ENCODE results near the gene FKBP8.

FKBP8 gene

DNA sequence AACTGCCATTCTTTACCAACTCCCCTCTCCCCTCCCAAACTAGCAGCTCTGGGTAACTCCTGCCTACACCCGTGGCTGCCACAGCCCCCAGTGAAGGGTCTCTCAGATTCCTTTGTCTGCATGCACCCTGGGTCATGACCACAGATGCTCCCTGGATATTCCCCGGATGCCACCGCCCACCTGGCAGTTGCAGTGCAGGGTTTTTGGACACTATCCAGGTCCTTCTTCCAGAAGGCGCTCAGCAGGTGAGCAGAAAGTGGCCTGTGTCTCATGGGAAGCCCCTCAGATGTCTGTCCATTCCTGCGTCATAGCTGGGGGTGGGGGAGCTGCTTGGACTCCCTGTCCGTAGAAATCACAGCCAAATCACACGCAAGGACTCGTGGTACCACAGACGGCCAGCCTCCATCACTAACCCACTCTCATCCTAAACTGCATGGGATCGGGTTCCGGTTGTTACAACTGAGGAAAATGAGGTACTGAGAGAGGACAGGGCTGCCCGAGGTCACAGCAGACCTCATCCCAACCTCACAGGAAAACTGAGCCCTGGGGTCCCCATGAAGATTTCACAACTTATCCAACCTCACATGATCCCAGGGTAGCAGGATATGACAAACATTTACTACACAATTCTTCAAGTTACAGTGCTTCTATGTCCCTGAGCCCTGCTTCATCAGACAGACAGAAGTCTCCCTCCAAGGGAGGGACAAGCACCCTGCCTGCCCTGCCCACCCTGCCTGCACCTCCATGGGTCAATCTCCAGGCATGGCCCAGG is 60.1 kb downstream of the FKBP8 start:
- no peak for DNase-seq (ENCODE audit: low read depth)
